PC-3 (cell line): ENCODE measurements around the gene KAZN. TPM values are rescaled to one million over a fixed set of nuclear protein-coding genes. Genes with fewer than 3 reads are reported as not detected.

ENCODE experiments used
- ATAC-seq: fragments of 200-7000 bp; cut with Tn5 transposase; 2 replicates; pipeline ENCODE4 v1.9.1; 2020; ENCODE audit warnings: mild to moderate bottlenecking, moderate library complexity
- BruUV-seq: library from RNA; stranded (reverse); fragments of 400-500 nt; replicated peaks from 2 replicates; lab custom pipeline; 2021; lab: Mats Ljungman, UMichigan
- CTCF ChIA-PET: fragments of 300-600 bp; sonication (Branson Sonifier 250); formaldehyde crosslinking; loops from one replicate; lab custom pipeline; 2022; ENCODE audit warnings: antibody characterized with exemption; lab: Charles Lee
- POLR2A ChIA-PET: fragments of 300-600 bp; sonication (Branson Sonifier 250); formaldehyde crosslinking; loops from one replicate; lab custom pipeline; 2022; ENCODE audit warnings: antibody characterized with exemption; ENCODE audit not compliant: unreplicated experiment; lab: Charles Lee
- DNase-seq: peaks from one replicate; pipeline ENCODE4 v3.0.0-alpha.2; 2015
- H2AFZ ChIP-seq: fragments of 300-600 bp; sonication (generic); 2 replicates; pipeline ENCODE4 v1.6.0; 2016; ENCODE audit warnings: antibody characterized with exemption, low read length
- H3F3A ChIP-seq: fragments of 300-600 bp; sonication (generic); one replicate; pipeline ENCODE4 v1.6.0; 2017; ENCODE audit warnings: antibody characterized with exemption, low read length, control low read depth, mild to moderate bottlenecking; ENCODE audit not compliant: unreplicated experiment
- H3K27ac ChIP-seq: fragments of 300-600 bp; sonication (generic); 2 replicates; pipeline ENCODE4 v1.5.1; 2016; ENCODE audit warnings: mild to moderate bottlenecking, low read length
- H3K27me3 ChIP-seq: fragments of 300-600 bp; sonication (generic); 2 replicates; pipeline ENCODE4 v1.6.1; 2016; ENCODE audit warnings: low read length, mixed read lengths
- H3K36me3 ChIP-seq: fragments of 300-600 bp; sonication (generic); 2 replicates; pipeline ENCODE4 v1.6.1; 2016; ENCODE audit warnings: low read depth, mixed run types, low read length, mixed read lengths
- H3K4me1 ChIP-seq: fragments of 300-600 bp; sonication (generic); 2 replicates; pipeline ENCODE4 v1.5.1; 2016; ENCODE audit warnings: low read length; ENCODE audit not compliant: insufficient read depth
- H3K4me2 ChIP-seq: fragments of 300-600 bp; sonication (generic); 2 replicates; pipeline ENCODE4 v1.6.0; 2016; ENCODE audit warnings: low read length
- H3K4me3 ChIP-seq: fragments of 300-600 bp; sonication (generic); 2 replicates; pipeline ENCODE4 v1.5.1; 2016; ENCODE audit warnings: mild to moderate bottlenecking, low read length, mixed read lengths
- H3K79me2 ChIP-seq: fragments of 300-600 bp; sonication (generic); 2 replicates; pipeline ENCODE4 v1.6.1; 2017; ENCODE audit warnings: low read length, mixed read lengths
- H3K9ac ChIP-seq: fragments of 300-600 bp; sonication (generic); 2 replicates; pipeline ENCODE4 v1.6.0; 2016; ENCODE audit warnings: mild to moderate bottlenecking, low read length
- H3K9me2 ChIP-seq: fragments of 300-600 bp; sonication (generic); replicated peaks from 2 replicates; pipeline ENCODE4 v1.6.1; 2016; ENCODE audit warnings: mixed run types, low read length, mixed read lengths
- H3K9me3 ChIP-seq: fragments of 300-600 bp; sonication (generic); 2 replicates; pipeline ENCODE4 v1.6.1; 2016; ENCODE audit warnings: low read length, mixed read lengths
- H4K20me1 ChIP-seq: fragments of 300-600 bp; sonication (generic); 2 replicates; pipeline ENCODE4 v1.6.1; 2016; ENCODE audit warnings: low read length, mixed read lengths
- EZH2 ChIP-seq: fragments of 300-600 bp; sonication (generic); IDR thresholded peaks from one replicate; pipeline ENCODE4 v1.6.1; 2017; ENCODE audit warnings: antibody characterized with exemption, mild to moderate bottlenecking, low read length; ENCODE audit not compliant: unreplicated experiment
- EZH2phosphoT487 ChIP-seq: fragments of 300-600 bp; sonication (generic); IDR thresholded peaks from 2 replicates; pipeline ENCODE4 v1.6.1; 2018; ENCODE audit warnings: mild to moderate bottlenecking, antibody characterized with exemption, low read length, borderline replicate concordance
- intact Hi-C: fragments of 100-400 bp; cut with micrococcal nuclease; formaldehyde crosslinking; loops from 2 replicates; pipeline ENCODE4 v1.9.0; 2023
- total RNA-seq: library from RNA; depleted of rRNA; stranded (reverse); fragments of >200 nt; gene quantifications from 2 replicates; pipeline ENCODE4 v1.2.3, GENCODE V29; 2014
- TF ChIP-seq, protein P1 (sequence below): fragments of 300-600 bp; sonication (generic); conservative IDR thresholded peaks from 2 replicates; pipeline ENCODE4 v1.5.1; 2017; ENCODE audit warnings: antibody characterized with exemption, low read depth, mild to moderate bottlenecking, low read length

The KAZN gene
- total RNA-seq, 1 experiment from 2014 or later = 2.0 TPM

DNA sequence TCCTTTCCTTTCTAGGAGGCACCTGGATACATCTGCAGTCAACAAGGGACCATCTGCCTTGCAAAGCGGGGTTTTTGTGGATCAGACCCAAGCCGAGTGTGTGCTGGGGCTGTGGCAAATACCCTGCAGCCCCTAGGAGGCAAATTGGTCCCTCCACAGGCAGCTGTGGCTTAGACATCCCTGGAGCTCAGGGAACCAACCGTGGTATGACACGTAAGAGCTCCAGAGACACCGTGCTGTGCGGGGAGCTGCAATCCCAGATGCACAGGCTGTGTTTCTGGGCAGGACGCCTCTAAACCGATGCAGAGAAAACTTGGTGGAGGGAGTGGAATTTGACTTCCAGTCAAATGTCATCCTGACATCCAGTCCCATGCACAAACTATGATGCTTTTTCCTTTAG is 141.5 kb downstream of the KAZN start:
- Histone ChIP-seq H2AFZ (no peak overlapping the region), H3K9me2 (no peaks in the 10 kb centered on the region), H3K9ac (no peak overlapping the region), H3K27ac (no peak overlapping the region), H3F3A (no peaks in the 10 kb centered on the region), H3K9me3 (no peaks in the 10 kb centered on the region), H3K4me2 (no peak overlapping the region), H3K4me1 (peaks cover 46% of the 10 kb centered on the region), H3K27me3 (no peaks in the 10 kb centered on the region), H4K20me1 (no peaks in the 10 kb centered on the region), H3K79me2 (no peaks in the 10 kb centered on the region), H3K4me3 (no peak overlapping the region), H3K36me3 (no peaks in the 10 kb centered on the region)
- TF ChIP-seq, protein P1, sequence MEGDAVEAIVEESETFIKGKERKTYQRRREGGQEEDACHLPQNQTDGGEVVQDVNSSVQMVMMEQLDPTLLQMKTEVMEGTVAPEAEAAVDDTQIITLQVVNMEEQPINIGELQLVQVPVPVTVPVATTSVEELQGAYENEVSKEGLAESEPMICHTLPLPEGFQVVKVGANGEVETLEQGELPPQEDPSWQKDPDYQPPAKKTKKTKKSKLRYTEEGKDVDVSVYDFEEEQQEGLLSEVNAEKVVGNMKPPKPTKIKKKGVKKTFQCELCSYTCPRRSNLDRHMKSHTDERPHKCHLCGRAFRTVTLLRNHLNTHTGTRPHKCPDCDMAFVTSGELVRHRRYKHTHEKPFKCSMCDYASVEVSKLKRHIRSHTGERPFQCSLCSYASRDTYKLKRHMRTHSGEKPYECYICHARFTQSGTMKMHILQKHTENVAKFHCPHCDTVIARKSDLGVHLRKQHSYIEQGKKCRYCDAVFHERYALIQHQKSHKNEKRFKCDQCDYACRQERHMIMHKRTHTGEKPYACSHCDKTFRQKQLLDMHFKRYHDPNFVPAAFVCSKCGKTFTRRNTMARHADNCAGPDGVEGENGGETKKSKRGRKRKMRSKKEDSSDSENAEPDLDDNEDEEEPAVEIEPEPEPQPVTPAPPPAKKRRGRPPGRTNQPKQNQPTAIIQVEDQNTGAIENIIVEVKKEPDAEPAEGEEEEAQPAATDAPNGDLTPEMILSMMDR = no peak
- intact Hi-C loops = no loop called here
- ChIA-PET CTCF (no interaction called here), POLR2A (no interaction called here)
- ATAC-seq (no peak), DNase-seq (no peak)
- BruUV-seq = no TSS peak

DNA sequence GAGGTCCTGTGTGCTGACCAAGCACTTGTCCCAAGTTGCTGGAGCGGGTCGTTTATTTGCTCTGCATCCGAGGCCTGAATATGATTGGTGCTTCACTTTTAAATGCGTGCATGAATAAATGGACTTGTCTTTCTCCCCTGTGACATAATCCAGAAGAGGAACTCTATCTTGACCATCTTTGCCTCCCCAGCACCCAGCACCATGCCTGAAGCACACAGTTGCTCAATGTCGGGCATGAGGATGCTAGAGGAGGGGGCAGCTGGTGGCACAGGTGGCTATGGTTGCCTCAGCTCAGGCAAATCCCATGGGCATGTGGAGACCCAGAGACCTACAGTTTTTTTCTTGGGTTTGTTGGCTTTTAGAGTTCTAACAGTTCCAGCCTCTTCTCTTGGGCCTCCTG is 142.6 kb downstream of the KAZN start:
- intact Hi-C loops = no loop called here
- TF ChIP-seq EZH2 = no peak
- Histone ChIP-seq H3K4me1 (peaks cover 46% of the 10 kb centered on the region), H3K79me2 (no peaks in the 10 kb centered on the region), H3K9me3 (no peaks in the 10 kb centered on the region), H3K4me3 (no peak overlapping the region), H3K27ac (peak overlapping the region; percentile 98), H3K36me3 (no peaks in the 10 kb centered on the region), H3K9ac (no peak overlapping the region), H4K20me1 (no peaks in the 10 kb centered on the region), H3K9me2 (no peaks in the 10 kb centered on the region), H3K27me3 (no peaks in the 10 kb centered on the region), H3K4me2 (no peak overlapping the region), H3F3A (no peaks in the 10 kb centered on the region), H2AFZ (no peak overlapping the region)
- no TSS peak for BruUV-seq
- POLR2A ChIA-PET = no interaction called here
- CTCF ChIA-PET = no interaction called here
- DNase-seq (no peak), ATAC-seq (no peak)

- CTCF ChIA-PET = no interaction called here
- Histone ChIP-seq H3K9me2 (no peaks in the 10 kb centered on the region), H4K20me1 (no peaks in the 10 kb centered on the region), H3K27me3 (no peaks in the 10 kb centered on the region), H3K79me2 (no peaks in the 10 kb centered on the region), H3K9ac (peak overlapping the region; percentile 43; the same call in 1 of the 2 replicates), H3K36me3 (no peaks in the 10 kb centered on the region), H3K27ac (peak overlapping the region; percentile 98), H3F3A (no peaks in the 10 kb centered on the region), H3K4me2 (peak overlapping the region; percentile 39), H3K9me3 (no peaks in the 10 kb centered on the region), H3K4me3 (no peak overlapping the region), H3K4me1 (peaks cover 46% of the 10 kb centered on the region), H2AFZ (no peak overlapping the region)
- DNase-seq (no peak), ATAC-seq (no peak)
- POLR2A ChIA-PET = no interaction called here
- BruUV-seq = no TSS peak
- no peak for TF ChIP-seq EZH2
- TF ChIP-seq, protein P1 = no peak
- no peak for TF ChIP-seq EZH2phosphoT487
- intact Hi-C loops = no loop called here
Measured at GRCh38 chr1:14741532-14741931, 143.0 kb downstream of the KAZN start.
